ENCODE measurements around the gene KIZ. TPM values are rescaled to one million over a fixed set of nuclear protein-coding genes. Genes with fewer than 3 reads are reported as not detected.

The KIZ gene
- total RNA-seq, 4 donors from 2014 or later = 21.1 to 66.6 (median 34.6) TPM

- Histone ChIP-seq H3K36me3 (peaks cover 0 to 12% of the 10 kb centered on the region in 2 donors), H3K27ac (no peak overlapping the region), H3K4me1 (peaks cover 6 to 19% of the 10 kb centered on the region in 2 donors), H3K9me3 (no peaks in the 10 kb centered on the region), H3K27me3 (no peaks in the 10 kb centered on the region), H3K4me3 (no peak overlapping the region)
- ATAC-seq (peak in 1 of 2 donors; percentile 18), DNase-seq (no peak)
- in situ Hi-C loops (cut with MboI; ENCODE audit: low sequenced_read_pairs in 4 of 4) (loop anchor here in 1 of 4 donors (25.0 kb wide), 1 partner anchor 425 kb away; the partner anchor contains the start of gene RALGAPA2), intact Hi-C loops (cut with DNase I; ENCODE audit: low total_unique reads) (no loop called here)
- TF ChIP-seq POLR2A (IDR thresholded peaks at IDR 0.05) = no peak
- no peak for TF ChIP-seq CTCF (IDR thresholded peaks at IDR 0.05 in 4 of 5, conservative IDR thresholded peaks at IDR 0.05 in 1 of 5)
Measured at GRCh38 chr20:21137078-21137477, 11.2 kb downstream of the KIZ start.

- H3K27ac ChIP-seq = no peak overlapping the region
- intact Hi-C loops (cut with DNase I; ENCODE audit: low total_unique reads) (no loop called here), in situ Hi-C loops (cut with MboI; ENCODE audit: low sequenced_read_pairs in 4 of 4) (loop anchor here in 1 of 4 donors (25.0 kb wide), 1 partner anchor 428 kb away; the partner anchor contains the start of gene RALGAPA2)
- peaks cover 0 to 10% of the 10 kb centered on the region in 2 donors for H3K4me1 ChIP-seq
- no peak for DNase-seq
- H3K4me3 ChIP-seq = no peak overlapping the region
- no peaks in the 10 kb centered on the region for H3K27me3 ChIP-seq
- TF ChIP-seq CTCF (IDR thresholded peaks at IDR 0.05 in 4 of 5, conservative IDR thresholded peaks at IDR 0.05 in 1 of 5) (no peak), POLR2A (IDR thresholded peaks at IDR 0.05) (no peak)
- H3K36me3 ChIP-seq = peaks cover 0 to 14% of the 10 kb centered on the region in 2 donors
- no peak for ATAC-seq
- no peaks in the 10 kb centered on the region for H3K9me3 ChIP-seq
Measured at GRCh38 chr20:21139881-21140566, 14.1 kb downstream of the KIZ start.

GRCh38 chr20:21141825-21142224 is 15.9 kb downstream of the KIZ start:
- Histone ChIP-seq H3K27ac (no peak overlapping the region), H3K9me3 (no peaks in the 10 kb centered on the region), H3K27me3 (no peaks in the 10 kb centered on the region), H3K4me3 (no peak overlapping the region), H3K36me3 (peaks cover 0 to 25% of the 10 kb centered on the region in 2 donors), H3K4me1 (peaks cover 0 to 7% of the 10 kb centered on the region in 2 donors)
- no peak for ATAC-seq
- in situ Hi-C loops (cut with MboI; ENCODE audit: low sequenced_read_pairs in 4 of 4) = loop anchor here in 1 of 4 donors (25.0 kb wide), 1 partner anchor 430 kb away; the partner anchor contains the start of gene RALGAPA2
- TF ChIP-seq POLR2A (IDR thresholded peaks at IDR 0.05) = no peak
- no peak for TF ChIP-seq CTCF (IDR thresholded peaks at IDR 0.05 in 4 of 5, conservative IDR thresholded peaks at IDR 0.05 in 1 of 5)
- DNase-seq = no peak
- intact Hi-C loops (cut with DNase I; ENCODE audit: low total_unique reads) = no loop called here

- Histone ChIP-seq H3K27me3 (no peaks in the 10 kb centered on the region), H3K4me1 (no peaks in the 10 kb centered on the region), H3K9me3 (no peaks in the 10 kb centered on the region), H3K36me3 (peaks cover 0 to 27% of the 10 kb centered on the region in 2 donors), H3K27ac (no peak overlapping the region), H3K4me3 (no peak overlapping the region)
- in situ Hi-C loops (cut with MboI; ENCODE audit: low sequenced_read_pairs in 4 of 4) = loop anchor here in 1 of 4 donors (25.0 kb wide), 1 partner anchor 431 kb away; the partner anchor contains the start of gene RALGAPA2
- no peak for TF ChIP-seq CTCF (IDR thresholded peaks at IDR 0.05 in 4 of 5, conservative IDR thresholded peaks at IDR 0.05 in 1 of 5)
- no peak for TF ChIP-seq POLR2A (IDR thresholded peaks at IDR 0.05)
- ATAC-seq (no peak), DNase-seq (no peak)
- intact Hi-C loops (cut with DNase I; ENCODE audit: low total_unique reads) = no loop called here
Measured at GRCh38 chr20:21143194-21143890, 17.5 kb downstream of the KIZ start.
